ENCODE measurements around the gene VPS4A.

Gene VPS4A

GRCh38 chr16:69310653-69311532 is at the start of gene VPS4A:
VPS4A (plus strand) TSS chr16:69311350; CDS start chr16:69311512, 162 bp downstream.
- H3K27ac ChIP-seq, result peak within 1 kb of the TSS; percentile 94
- peak; percentile 94 for TF ChIP-seq CTCF (conservative IDR thresholded peaks at IDR 0.05)
- no peak for TF ChIP-seq ZFX (IDR thresholded peaks at IDR 0.05)

GRCh38 chr16:69266334-69267063 is 44.7 kb upstream of the VPS4A start:
- TF ChIP-seq ZFX (IDR thresholded peaks at IDR 0.05) (no peak), CTCF (conservative IDR thresholded peaks at IDR 0.05) (no peak)
- no peak overlapping the region for H3K27ac ChIP-seq

- H3K27ac ChIP-seq, result no peak overlapping the region
- TF ChIP-seq ZFX (IDR thresholded peaks at IDR 0.05) (no peak), CTCF (conservative IDR thresholded peaks at IDR 0.05) (no peak)
Observed at GRCh38 chr16:69267633-69268032, 43.5 kb upstream of the VPS4A start.

GRCh38 chr16:69270395-69270794 is 40.8 kb upstream of the VPS4A start:
- H3K27ac ChIP-seq, result no peak overlapping the region
- TF ChIP-seq ZFX (IDR thresholded peaks at IDR 0.05) (no peak), CTCF (conservative IDR thresholded peaks at IDR 0.05) (no peak)

- TF ChIP-seq ZFX (IDR thresholded peaks at IDR 0.05) (no peak), CTCF (conservative IDR thresholded peaks at IDR 0.05) (no peak)
- H3K27ac ChIP-seq, result no peak overlapping the region
Observed at GRCh38 chr16:69270831-69271230, 40.3 kb upstream of the VPS4A start.

- TF ChIP-seq ZFX (IDR thresholded peaks at IDR 0.05) (no peak), CTCF (conservative IDR thresholded peaks at IDR 0.05) (no peak)
Observed at GRCh38 chr16:69273009-69273408, 38.1 kb upstream of the VPS4A start.

GRCh38 chr16:69274699-69275235 is 36.4 kb upstream of the VPS4A start:
- no peak overlapping the region for H3K27ac ChIP-seq
- TF ChIP-seq CTCF (conservative IDR thresholded peaks at IDR 0.05) (no peak), ZFX (IDR thresholded peaks at IDR 0.05) (no peak)

More at GRCh38 chr16:69273009-69273408, 38.1 kb upstream of the VPS4A start:
- H3K27ac ChIP-seq, result no peak overlapping the region

Data from C4-2B (cell line).